Neural cell (in vitro differentiated cells): Measurements from ENCODE around the gene CEP192. TPM values are rescaled to one million over a fixed set of nuclear protein-coding genes. Genes with fewer than 3 reads are reported as not detected.

Experiments used
- H2AFZ ChIP-seq: fragments of 200-600, 300-800 bp; sonication (generic), shearing (Covaris generic); 2 replicates; pipeline ENCODE4 v1.6.0; 2014; ENCODE audit warnings: low read depth, mild to moderate bottlenecking, antibody characterized with exemption, low read length, moderate library complexity
- H3F3A ChIP-seq: fragments of 200-600 bp; shearing (Covaris generic); 2 replicates; pipeline ENCODE4 v1.6.1; 2016; ENCODE audit warnings: mild to moderate bottlenecking, moderate library complexity, mixed read lengths, antibody characterized with exemption, low read length; ENCODE audit not compliant: insufficient read depth, poor library complexity, severe bottlenecking
- H3K27ac ChIP-seq: fragments of 200-600, 300-800 bp; sonication (generic), shearing (Covaris generic); 2 replicates; pipeline ENCODE4 v1.5.1; 2014; ENCODE audit warnings: mild to moderate bottlenecking, low read length, moderate library complexity
- H3K27me3 ChIP-seq: fragments of 300-800, 200-600 bp; sonication (generic), shearing (Covaris generic); 2 replicates; pipeline ENCODE4 v1.6.0; 2014; ENCODE audit warnings: mild to moderate bottlenecking, low read depth, low read length, moderate library complexity; ENCODE audit not compliant: insufficient read depth
- H3K36me3 ChIP-seq: fragments of 300-800, 200-600 bp; sonication (generic), shearing (Covaris generic); 2 replicates; pipeline ENCODE4 v1.5.1; 2014; ENCODE audit warnings: mild to moderate bottlenecking, antibody characterized with exemption, low read length, moderate library complexity; ENCODE audit not compliant: insufficient read depth
- H3K4me2 ChIP-seq: fragments of 300-800, 200-600 bp; sonication (generic), shearing (Covaris generic); 2 replicates; pipeline ENCODE4 v1.6.0; 2014; ENCODE audit warnings: mild to moderate bottlenecking, low read length
- H3K4me3 ChIP-seq: fragments of 300-800, 200-600 bp; sonication (generic), shearing (Covaris generic); 2 replicates; pipeline ENCODE4 v1.5.1; 2014; ENCODE audit warnings: mild to moderate bottlenecking, low read length, moderate library complexity
- H3K79me2 ChIP-seq: fragments of 200-600 bp; shearing (Covaris generic); replicated peaks from 2 replicates; pipeline ENCODE4 v1.6.0; 2014; ENCODE audit warnings: mild to moderate bottlenecking, low read length, moderate library complexity; ENCODE audit not compliant: insufficient read depth
- H3K9ac ChIP-seq: fragments of 300-800, 200-600 bp; sonication (generic), shearing (Covaris generic); 2 replicates; pipeline ENCODE4 v1.6.1; 2016; ENCODE audit warnings: mild to moderate bottlenecking, low read length, mixed read lengths
- H3K9me2 ChIP-seq: fragments of 200-600 bp; shearing (Covaris generic); 2 replicates; pipeline ENCODE4 v1.6.1; 2016; ENCODE audit warnings: mild to moderate bottlenecking, low read length, mixed read lengths; ENCODE audit not compliant: insufficient read depth
- H3K9me3 ChIP-seq: fragments of 200-600, 300-800 bp; sonication (generic), shearing (Covaris generic); 2 replicates; pipeline ENCODE4 v1.6.1; 2016; ENCODE audit warnings: mild to moderate bottlenecking, mixed run types, low read length, moderate library complexity, mixed read lengths
- H4K20me1 ChIP-seq: fragments of 200-600 bp; shearing (Covaris generic); 2 replicates; pipeline ENCODE4 v1.6.1; 2016; ENCODE audit warnings: mild to moderate bottlenecking, mixed run types; ENCODE audit not compliant: insufficient read depth
- EP300 ChIP-seq: fragments of 450-650 bp; conservative IDR thresholded peaks from 2 replicates; pipeline ENCODE4 v1.6.1; 2014; ENCODE audit warnings: antibody characterized with exemption, mild to moderate bottlenecking, moderate library complexity; ENCODE audit not compliant: poor library complexity, severe bottlenecking
- EZH2 ChIP-seq: fragments of 200-600, 300-800 bp; shearing (Covaris generic), sonication (generic); IDR thresholded peaks from 2 replicates; pipeline ENCODE4 v1.6.1; 2014; ENCODE audit warnings: antibody characterized with exemption, low read length, borderline replicate concordance, mild to moderate bottlenecking; ENCODE audit not compliant: insufficient read depth, poor library complexity, severe bottlenecking
- MXI1 ChIP-seq: fragments of 450-650 bp; conservative IDR thresholded peaks from 2 replicates; pipeline ENCODE4 v1.6.1; 2014; ENCODE audit warnings: antibody characterized with exemption, mild to moderate bottlenecking; ENCODE audit not compliant: poor library complexity, severe bottlenecking
- POLR2AphosphoS5 ChIP-seq: IDR thresholded peaks from 2 replicates; pipeline ENCODE4 v1.6.1; 2012
- RAD21 ChIP-seq: fragments of 450-650 bp; conservative IDR thresholded peaks from 2 replicates; pipeline ENCODE4 v1.6.1; 2014; ENCODE audit warnings: antibody characterized with exemption, mild to moderate bottlenecking, moderate library complexity
- REST ChIP-seq: IDR thresholded peaks from 2 replicates; pipeline ENCODE4 v1.6.1; 2012; ENCODE audit warnings: borderline replicate concordance
- SMC3 ChIP-seq: fragments of 450-650 bp; conservative IDR thresholded peaks from 2 replicates; pipeline ENCODE4 v1.6.1; 2014; ENCODE audit warnings: antibody characterized with exemption, mild to moderate bottlenecking, moderate library complexity; ENCODE audit not compliant: poor library complexity
- TAF1 ChIP-seq: IDR thresholded peaks from 2 replicates; pipeline ENCODE4 v1.6.1; 2012; ENCODE audit warnings: low read depth
- polyA plus RNA-seq: library from polyadenylated mRNA; depleted of rRNA; stranded (reverse); fragments of >200 nt; gene quantifications from 2 replicates; pipeline ENCODE4 v1.2.3, GENCODE V29; 2014
- TF ChIP-seq, protein P1 (sequence below): fragments of 450-650 bp; IDR thresholded peaks from 2 replicates; pipeline ENCODE4 v1.5.1; 2014; ENCODE audit warnings: antibody characterized with exemption, mild to moderate bottlenecking, moderate library complexity; ENCODE audit not compliant: poor library complexity, severe bottlenecking

Gene CEP192
- polyA plus RNA-seq, 1 donor from 2014 or later, result 28.1 TPM

GRCh38 chr18:13014818-13015217 is 23.7 kb downstream of the CEP192 start:
- no peak overlapping the region for H3K4me2 ChIP-seq
- no peaks in the 10 kb centered on the region for H3F3A ChIP-seq
- H2AFZ ChIP-seq, result no peak overlapping the region

GRCh38 chr18:13017247-13017875 is 26.2 kb downstream of the CEP192 start:
- Histone ChIP-seq H3K4me2 (no peak overlapping the region), H3K9me2 (no peaks in the 10 kb centered on the region), H3F3A (no peaks in the 10 kb centered on the region), H3K27me3 (no peaks in the 10 kb centered on the region), H4K20me1 (no peaks in the 10 kb centered on the region), H3K79me2 (no peaks in the 10 kb centered on the region), H3K9ac (no peak overlapping the region), H3K27ac (no peak overlapping the region), H2AFZ (no peak overlapping the region), H3K9me3 (no peaks in the 10 kb centered on the region), H3K4me3 (no peak overlapping the region), H3K36me3 (peaks cover 6% of the 10 kb centered on the region)
- TF ChIP-seq SMC3 (no peak), POLR2AphosphoS5 (no peak), MXI1 (no peak), RAD21 (no peak), REST (no peak), EP300 (no peak)
- TF ChIP-seq, protein P1, sequence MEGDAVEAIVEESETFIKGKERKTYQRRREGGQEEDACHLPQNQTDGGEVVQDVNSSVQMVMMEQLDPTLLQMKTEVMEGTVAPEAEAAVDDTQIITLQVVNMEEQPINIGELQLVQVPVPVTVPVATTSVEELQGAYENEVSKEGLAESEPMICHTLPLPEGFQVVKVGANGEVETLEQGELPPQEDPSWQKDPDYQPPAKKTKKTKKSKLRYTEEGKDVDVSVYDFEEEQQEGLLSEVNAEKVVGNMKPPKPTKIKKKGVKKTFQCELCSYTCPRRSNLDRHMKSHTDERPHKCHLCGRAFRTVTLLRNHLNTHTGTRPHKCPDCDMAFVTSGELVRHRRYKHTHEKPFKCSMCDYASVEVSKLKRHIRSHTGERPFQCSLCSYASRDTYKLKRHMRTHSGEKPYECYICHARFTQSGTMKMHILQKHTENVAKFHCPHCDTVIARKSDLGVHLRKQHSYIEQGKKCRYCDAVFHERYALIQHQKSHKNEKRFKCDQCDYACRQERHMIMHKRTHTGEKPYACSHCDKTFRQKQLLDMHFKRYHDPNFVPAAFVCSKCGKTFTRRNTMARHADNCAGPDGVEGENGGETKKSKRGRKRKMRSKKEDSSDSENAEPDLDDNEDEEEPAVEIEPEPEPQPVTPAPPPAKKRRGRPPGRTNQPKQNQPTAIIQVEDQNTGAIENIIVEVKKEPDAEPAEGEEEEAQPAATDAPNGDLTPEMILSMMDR, result no peak

More at GRCh38 chr18:13014818-13015217, 23.7 kb downstream of the CEP192 start:
- H3K27me3 ChIP-seq, result no peaks in the 10 kb centered on the region
- H3K9me3 ChIP-seq, result no peaks in the 10 kb centered on the region
- no peak overlapping the region for H3K9ac ChIP-seq
- no peaks in the 10 kb centered on the region for H3K9me2 ChIP-seq
- H3K4me3 ChIP-seq, result no peak overlapping the region
- H3K79me2 ChIP-seq, result no peaks in the 10 kb centered on the region
- TF ChIP-seq, protein P1, result no peak
- TF ChIP-seq MXI1 (no peak), TAF1 (no peak), EZH2 (no peak), RAD21 (no peak), SMC3 (no peak), POLR2AphosphoS5 (no peak), EP300 (no peak), REST (no peak)
- peaks cover 6% of the 10 kb centered on the region for H3K36me3 ChIP-seq
- no peak overlapping the region for H3K27ac ChIP-seq
- no peaks in the 10 kb centered on the region for H4K20me1 ChIP-seq
